ENCODE results near the gene JAKMIP1.
"Not testable (repeated sequence)": the region's sequence is repeated elsewhere in the genome, so short reads cannot be mapped to it uniquely, and the experiment has no call there.

Gene JAKMIP1

GRCh38 chr4:6228158-6229067 lies 28.1 kb upstream of the JAKMIP1 start:
- DNase-seq, result no peak

- no peak for DNase-seq
Measured at GRCh38 chr4:6227412-6228157, 27.2 kb upstream of the JAKMIP1 start.

- DNase-seq, result no peak
Measured at GRCh38 chr4:6226506-6226905, 26.2 kb upstream of the JAKMIP1 start.

GRCh38 chr4:6225469-6225868 lies 25.1 kb upstream of the JAKMIP1 start:
- no peak for DNase-seq

DNA sequence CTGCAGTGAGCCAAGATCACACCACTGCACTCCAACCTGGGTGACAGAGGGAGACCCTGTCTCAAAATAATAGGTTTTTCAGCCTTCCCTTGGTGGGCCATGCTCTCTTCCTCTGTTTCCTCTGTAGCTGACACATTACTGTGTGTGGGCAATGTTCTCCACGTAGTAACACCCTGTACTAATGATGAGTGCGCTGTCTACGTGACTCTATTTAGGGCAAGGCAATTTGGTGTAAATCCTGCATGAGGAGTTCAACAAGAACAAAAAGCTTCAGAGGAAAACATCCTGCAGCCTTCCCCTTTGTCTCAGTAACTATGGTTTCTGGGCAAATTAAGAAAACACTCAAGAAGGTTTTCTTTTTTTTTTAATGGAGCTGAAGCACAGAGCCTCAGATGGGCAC lies 24.4 kb upstream of the JAKMIP1 start:
- no peak for DNase-seq

DNA sequence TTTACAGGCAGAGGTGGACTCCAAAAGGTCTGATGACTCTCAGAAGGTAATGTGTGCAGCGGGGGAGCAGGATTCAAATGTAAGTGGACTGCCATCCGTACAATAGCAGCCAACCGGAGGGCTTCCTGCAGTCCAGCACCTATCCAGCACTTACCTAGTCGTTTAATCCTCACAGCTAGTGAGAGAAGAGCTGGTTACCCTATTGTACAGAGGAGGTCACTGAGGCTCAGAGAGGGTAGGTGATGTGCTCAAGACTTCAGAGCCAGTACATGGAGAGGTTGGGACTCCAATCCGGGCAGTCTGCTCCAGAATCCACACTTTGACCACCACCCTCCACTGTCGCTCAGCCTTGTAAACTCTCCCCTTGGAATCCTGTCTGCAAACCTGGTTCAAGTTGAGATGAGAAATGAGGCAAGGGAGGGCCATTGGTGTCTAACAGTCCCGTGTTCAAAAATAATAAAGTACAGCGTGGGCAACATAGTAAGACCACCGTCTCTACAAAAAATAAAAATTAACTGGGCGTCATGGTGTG lies 22.5 kb upstream of the JAKMIP1 start:
- DNase-seq, result no peak

GRCh38 chr4:6221851-6222760 lies 21.8 kb upstream of the JAKMIP1 start:
- DNase-seq, result no peak

- DNase-seq, result no peak
Measured at GRCh38 chr4:6221301-6221850, 21.0 kb upstream of the JAKMIP1 start.

- no peak for DNase-seq
Measured at GRCh38 chr4:6217716-6218381, 17.5 kb upstream of the JAKMIP1 start.

DNA sequence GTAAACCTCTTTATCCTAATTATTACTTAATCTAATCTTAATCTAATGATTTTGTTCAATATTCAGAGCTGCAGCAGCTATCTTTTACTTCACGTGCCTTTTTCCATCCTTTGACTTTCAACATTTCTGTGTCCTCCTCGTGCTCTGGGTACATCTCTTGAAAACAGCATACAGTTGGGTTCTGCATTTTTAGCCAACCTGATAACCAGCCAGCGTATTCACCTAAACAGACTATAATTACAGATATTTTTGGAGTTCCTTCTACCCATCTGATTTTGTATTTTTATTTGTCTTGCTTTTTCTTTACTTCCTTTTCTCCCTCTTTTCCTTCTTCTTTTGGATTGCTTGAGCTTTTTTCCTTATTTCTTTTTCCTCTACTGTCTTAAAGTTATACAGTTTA lies 16.2 kb upstream of the JAKMIP1 start:
- no peak for DNase-seq

- DNase-seq, result no peak
Measured at GRCh38 chr4:6209921-6210320, 9.6 kb upstream of the JAKMIP1 start.

GRCh38 chr4:6209291-6209690 lies 8.9 kb upstream of the JAKMIP1 start:
- not testable (repeated sequence) for DNase-seq

- no peak for DNase-seq
Measured at GRCh38 chr4:6208416-6208815, 8.1 kb upstream of the JAKMIP1 start.

DNA sequence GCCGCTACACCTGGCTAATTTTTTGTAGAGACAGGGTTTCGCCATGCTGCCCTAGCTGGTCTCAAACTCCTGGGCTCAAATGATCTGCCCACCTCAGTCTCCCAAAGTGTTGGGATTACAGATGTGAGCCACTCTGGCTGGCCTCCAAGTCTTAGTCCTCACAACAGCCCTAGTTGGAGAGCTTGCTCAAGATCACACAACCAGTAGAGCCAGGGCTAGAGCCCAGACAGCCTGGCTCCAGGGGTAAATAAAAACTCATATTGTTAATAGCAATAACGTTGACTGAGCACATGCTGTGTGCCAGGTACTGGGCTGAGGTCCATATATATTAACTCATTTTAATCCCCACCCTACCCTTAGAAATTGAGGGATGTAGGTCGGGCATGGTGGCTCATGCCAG lies 7.3 kb upstream of the JAKMIP1 start:
- DNase-seq, result no peak

GRCh38 chr4:6206771-6207290 lies 6.5 kb upstream of the JAKMIP1 start:
- DNase-seq, result no peak

GRCh38 chr4:6205973-6206372 lies 5.6 kb upstream of the JAKMIP1 start:
- no peak for DNase-seq

DNA sequence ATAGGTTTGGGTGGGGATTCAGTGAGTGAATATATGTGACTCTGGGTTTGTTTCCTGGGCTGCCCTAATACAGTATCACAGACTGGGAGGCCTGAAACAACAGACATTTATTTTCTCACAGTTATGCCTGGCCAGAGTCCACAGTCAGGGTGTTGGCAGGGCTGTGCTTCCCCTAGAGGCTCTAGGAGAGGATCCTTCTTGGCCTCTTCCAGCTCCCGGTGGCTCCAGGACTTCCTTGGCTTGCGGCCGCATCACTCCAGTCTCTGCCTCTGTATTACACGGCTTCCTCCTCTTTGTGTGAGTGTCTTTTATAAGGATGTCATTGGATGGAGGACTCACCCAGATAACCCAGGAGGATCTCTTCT lies 5.2 kb upstream of the JAKMIP1 start:
- no peak for DNase-seq

DNA sequence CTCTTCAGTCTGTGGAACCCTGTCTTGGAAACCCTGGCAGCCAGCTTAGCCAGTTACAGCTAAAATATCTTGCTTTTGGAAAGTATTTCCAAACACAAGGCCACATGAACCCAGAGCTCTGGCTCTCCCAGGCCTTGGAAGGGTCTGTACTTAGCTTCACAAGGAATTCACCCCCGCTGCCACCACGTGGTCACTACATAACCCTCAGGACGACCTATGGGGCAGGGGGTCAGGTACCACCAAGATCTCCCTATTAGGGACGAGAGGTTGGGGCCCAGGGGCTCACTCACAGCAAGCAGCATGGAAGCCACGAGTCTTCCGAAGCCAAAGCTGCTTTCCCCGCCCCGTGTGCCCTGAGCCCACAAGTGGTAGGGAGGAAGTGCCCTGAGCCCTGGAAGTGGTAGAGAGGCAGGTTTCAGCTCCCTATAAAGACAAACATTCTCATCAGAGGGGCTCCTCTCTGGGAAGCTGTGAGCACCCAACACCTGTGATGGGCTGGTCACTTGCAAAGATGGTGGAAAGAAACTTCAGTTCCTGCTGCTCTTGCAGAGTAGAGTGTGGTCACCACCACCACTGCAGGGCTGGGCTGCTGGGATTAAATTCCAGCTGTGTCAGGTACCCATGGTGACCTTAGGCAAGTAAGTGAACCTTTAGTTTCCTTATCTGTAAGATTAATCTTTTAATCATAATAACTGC lies 4.7 kb upstream of the JAKMIP1 start:
- no peak for DNase-seq

DNA sequence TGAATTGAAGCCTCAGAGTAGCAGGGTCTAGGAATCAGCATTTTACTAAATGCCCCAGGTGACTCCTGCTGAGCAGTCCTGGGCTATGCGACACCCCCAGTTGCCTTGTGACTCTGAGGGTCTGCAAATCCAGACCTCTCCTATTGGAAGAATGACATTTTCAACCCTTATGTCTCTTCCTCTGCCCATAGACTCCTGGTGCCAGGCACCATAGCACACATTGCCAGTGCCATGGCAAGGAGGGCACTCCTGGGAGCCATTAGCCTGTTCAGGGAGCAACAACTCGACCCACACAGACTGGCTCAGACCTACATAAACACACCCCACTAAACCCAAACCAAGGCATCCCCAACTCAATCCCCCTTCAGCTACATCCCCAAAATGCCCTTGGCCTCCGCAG lies 3.7 kb upstream of the JAKMIP1 start:
- no peak for DNase-seq

- DNase-seq, result no peak
Measured at GRCh38 chr4:6201580-6202091, 1.3 kb upstream of the JAKMIP1 start.

DNA sequence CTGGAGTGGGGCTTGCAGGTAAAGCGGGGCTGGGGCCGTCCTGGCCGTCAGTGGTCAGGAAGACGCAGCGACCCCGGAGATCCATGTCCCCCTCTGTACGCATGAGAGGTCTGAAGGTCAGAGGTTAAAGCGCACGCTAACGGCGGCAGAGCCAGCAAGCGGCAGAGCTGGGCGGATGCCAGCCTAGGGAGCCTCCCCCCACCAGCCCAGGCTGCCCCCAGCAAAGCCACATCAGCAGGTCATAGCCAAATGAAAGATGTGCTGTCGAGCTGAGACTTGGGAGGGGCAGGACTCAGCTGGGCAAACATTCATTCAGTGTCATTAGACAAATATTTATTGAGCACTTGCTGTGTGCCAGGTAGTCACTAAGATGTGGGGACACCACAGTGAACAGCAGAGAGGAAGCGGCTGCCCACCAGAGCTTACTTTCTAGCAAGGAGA lies 593 bp upstream of the JAKMIP1 start:
- no peak for DNase-seq
